H1 (cell line): ENCODE measurements around the gene ASB4. TPM values are rescaled to one million over a fixed set of nuclear protein-coding genes. Genes with fewer than 3 reads are reported as not detected.

ENCODE experiments used
- CHD7 ChIP-seq: fragments of 300-600 bp; sonication (generic); IDR thresholded peaks from 2 replicates; pipeline ENCODE4 v1.7.1; 2012; ENCODE audit warnings: low read length, moderate library complexity, mild to moderate bottlenecking, inconsistent platforms; ENCODE audit not compliant: insufficient replicate concordance
- EP300 ChIP-seq, 2 experiments: IDR thresholded peaks; 1 replicate in 1 of 2; 2 replicates in 1 of 2; pipeline ENCODE4 v1.6.1; 2011 to 2012; ENCODE audit warnings: low read depth in 2 of 2, low read length in 2 of 2, mild to moderate bottlenecking in 2 of 2, borderline replicate concordance in 1 of 2, inconsistent platforms in 1 of 2, moderate library complexity in 1 of 2
- GABPA ChIP-seq: IDR thresholded peaks from 2 replicates; pipeline ENCODE4 v1.6.1; 2011; ENCODE audit warnings: mild to moderate bottlenecking, low read length, moderate library complexity, borderline replicate concordance; ENCODE audit not compliant: insufficient read depth
- POLR2A ChIP-seq, 2 experiments: IDR thresholded peaks; 1 replicate in 1 of 2; 2 replicates in 1 of 2; pipeline ENCODE4 v1.6.1; 2011; ENCODE audit warnings: low read depth in 2 of 2, low read length in 2 of 2, mild to moderate bottlenecking in 2 of 2; ENCODE audit errors: control extremely low read depth in 1 of 2
- RAD21 ChIP-seq, 2 experiments: IDR thresholded peaks in 1 of 2; conservative IDR thresholded peaks in 1 of 2; 2 replicates each; pipeline ENCODE4 v1.6.1; 2011; ENCODE audit warnings: low read depth in 2 of 2, low read length in 2 of 2, improper control_type of control experiment in 1 of 2, inconsistent platforms in 1 of 2, mild to moderate bottlenecking in 1 of 2, moderate library complexity in 1 of 2
- RXRA ChIP-seq: IDR thresholded peaks from 2 replicates; pipeline ENCODE4 v1.6.1; 2011; ENCODE audit warnings: low read depth, mild to moderate bottlenecking, low read length, moderate library complexity; ENCODE audit not compliant: insufficient read depth
- SAP30 ChIP-seq: fragments of 300-600 bp; sonication (generic); IDR thresholded peaks from 2 replicates; pipeline ENCODE4 v1.7.1; 2012; ENCODE audit warnings: low read length, moderate library complexity, mild to moderate bottlenecking, inconsistent platforms; ENCODE audit not compliant: insufficient read depth, insufficient replicate concordance
- SIN3A ChIP-seq, 2 experiments: IDR thresholded peaks in 1 of 2; conservative IDR thresholded peaks in 1 of 2; 2 replicates each; pipeline ENCODE4 v1.6.1; 2011 to 2012; ENCODE audit warnings: low read length in 2 of 2, improper control_type of control experiment in 1 of 2, low read depth in 1 of 2, mild to moderate bottlenecking in 1 of 2
- TBP ChIP-seq: IDR thresholded peaks from 2 replicates; pipeline ENCODE4 v1.6.1; 2011; ENCODE audit warnings: low read depth, low read length, improper control_type of control experiment
- polyA plus RNA-seq, 7 experiments: library from polyadenylated mRNA; depleted of rRNA in 3 of 7; stranded (reverse) in 5 of 7; unstranded in 2 of 7; fragments of >200 nt in 5 of 7; fragments of 200-250 nt in 2 of 7; gene quantifications; 1 replicate in 5 of 7; 2 replicates in 1 of 7; 4 replicates in 1 of 7; pipeline versions ENCODE4 v1.2.1 to v1.2.3, GENCODE V29; 2011 to 2013; ENCODE audit warnings: missing spikeins in 2 of 7, mixed read lengths in 2 of 7
- total RNA-seq: library from RNA; stranded (reverse); fragmentation: NEBNext Ultra II Directional; extraction: Animal tissue kit (Norgen Biotek cat#: 25700); gene quantifications from 2 replicates; pipeline ENCODE4 v1.2.1, GENCODE V29; 2021

ASB4 gene
- total and polyA plus RNA-seq, 2 of the 8 experiments (the other 6 are each of a cell fraction or from before 2014, with no cell fraction given): not detected

- no peak for TF ChIP-seq CHD7
- TF ChIP-seq RAD21 (IDR thresholded peaks at IDR 0.05 in 1 of 2, conservative IDR thresholded peaks at IDR 0.05 in 1 of 2; ENCODE audit: low read depth in 2 of 2, low read length in 2 of 2): no peak
- no peak for TF ChIP-seq SIN3A (conservative IDR thresholded peaks at IDR 0.05 in 1 of 2, IDR thresholded peaks at IDR 0.05 in 1 of 2; ENCODE audit: low read depth in 1 of 2, low read length in 2 of 2)
- TF ChIP-seq EP300 (IDR thresholded peaks at IDR 0.05; ENCODE audit: borderline replicate concordance in 1 of 2, low read depth in 2 of 2, low read length in 2 of 2): no peak
- no peak for TF ChIP-seq SAP30
- TF ChIP-seq TBP: no peak
- TF ChIP-seq POLR2A (IDR thresholded peaks at IDR 0.05; ENCODE audit: control extremely low read depth in 1 of 2, low read depth in 2 of 2, low read length in 2 of 2): no peak
- TF ChIP-seq GABPA: no peak
- no peak for TF ChIP-seq RXRA
Observed at GRCh38 chr7:95485391-95486123, at the start of gene ASB4 (continued).
